ENCODE data around the gene CAMKV. TPM values are rescaled to one million over a fixed set of nuclear protein-coding genes. Genes with fewer than 3 reads are reported as not detected.

CAMKV gene
- polyA plus RNA-seq, 1 of the 3 experiments (the other 2 are of a cell fraction) = 0.53 TPM

DNA sequence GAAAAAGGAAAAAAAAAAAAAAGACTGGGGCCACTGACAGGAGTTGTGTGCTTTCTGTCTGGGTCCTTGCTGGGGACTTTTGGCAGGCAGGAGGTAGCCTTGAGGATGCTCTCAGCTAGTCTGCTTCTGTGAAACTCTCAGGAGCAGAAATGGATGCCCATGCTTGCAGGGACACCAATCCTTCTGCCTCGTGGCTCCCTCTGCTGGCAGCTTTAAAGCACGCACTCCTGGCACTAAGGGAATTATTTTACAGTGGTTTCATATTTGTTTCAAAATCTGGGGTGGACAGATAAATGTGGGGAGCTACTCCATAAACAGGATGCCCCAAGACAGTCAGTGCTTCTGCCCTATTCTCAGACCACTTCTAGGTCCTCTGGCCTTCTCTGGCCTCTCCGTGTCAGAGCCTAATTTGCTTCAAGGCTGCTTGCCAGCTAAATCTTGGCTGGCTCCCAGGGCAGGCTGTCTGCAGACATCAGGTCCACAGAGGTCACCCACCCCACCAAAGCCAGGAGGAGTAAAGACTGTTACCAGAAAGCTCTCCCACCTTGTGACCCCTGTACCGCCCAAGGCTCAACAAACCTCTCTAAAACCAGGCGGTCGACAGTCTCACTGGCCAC lies 30.4 kb downstream of the CAMKV start:
- H3K4me1 ChIP-seq (ENCODE audit: control insufficient read depth in 1 of 2, insufficient read depth in 2 of 2, low read depth in 1 of 2, low read length in 1 of 2) = peaks cover 0 to 48% of the 10 kb centered on the region in 2 experiments; a peak in 1 of 4 replicates
- no peaks in the 10 kb centered on the region for H4K20me1 ChIP-seq (ENCODE audit: insufficient read depth)
- H3K36me3 ChIP-seq (replicated peaks in 1 of 2; ENCODE audit: control insufficient read depth in 1 of 2, insufficient read depth in 2 of 2, low read length in 1 of 2) = peaks cover 5 to 9% of the 10 kb centered on the region in 2 experiments
- H3K79me2 ChIP-seq (ENCODE audit: insufficient read depth) = no peaks in the 10 kb centered on the region
- H3K27me3 ChIP-seq (ENCODE audit: insufficient read depth) = no peaks in the 10 kb centered on the region
- 29% methylated on average over 6 of the region's 6 CpGs for WGBS (ENCODE audit: low lambda C conversion rate)
- ChIA-PET POLR2A (interaction anchor here (1.1 to 3.9 kb wide), 5 partner anchors 35 to 121 kb away, joined by 4 to 37 read pairs (median 6); partner anchors contain the start of genes AMIGO3, GMPPB, INKA1 and MON1A), CTCF (interaction anchor here (0.6 to 14.6 kb wide), 55 partner anchors 10 to 627 kb away, joined by 3 to 386 read pairs (median 4); partner anchors contain the start of genes AMIGO3, CAMKV, CDHR4 and GMPPB)
- H3K9me3 ChIP-seq = no peaks in the 10 kb centered on the region
- no peak overlapping the region for H2AFZ ChIP-seq (ENCODE audit: low read depth)
- peak; percentile 74 for DNase-seq
- H3K4me3 ChIP-seq (ENCODE audit: low read depth in 2 of 2, low read length in 1 of 2) = no peak overlapping the region; a peak in 1 of 4 replicates
- TF ChIP-seq, protein P1, sequence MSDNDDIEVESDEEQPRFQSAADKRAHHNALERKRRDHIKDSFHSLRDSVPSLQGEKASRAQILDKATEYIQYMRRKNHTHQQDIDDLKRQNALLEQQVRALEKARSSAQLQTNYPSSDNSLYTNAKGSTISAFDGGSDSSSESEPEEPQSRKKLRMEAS (IDR thresholded peaks at IDR 0.05; ENCODE audit: low read depth) = 0 out of 2 replicates have a peak, but pooled peaks have one; percentile 17
- TF ChIP-seq, protein P2, sequence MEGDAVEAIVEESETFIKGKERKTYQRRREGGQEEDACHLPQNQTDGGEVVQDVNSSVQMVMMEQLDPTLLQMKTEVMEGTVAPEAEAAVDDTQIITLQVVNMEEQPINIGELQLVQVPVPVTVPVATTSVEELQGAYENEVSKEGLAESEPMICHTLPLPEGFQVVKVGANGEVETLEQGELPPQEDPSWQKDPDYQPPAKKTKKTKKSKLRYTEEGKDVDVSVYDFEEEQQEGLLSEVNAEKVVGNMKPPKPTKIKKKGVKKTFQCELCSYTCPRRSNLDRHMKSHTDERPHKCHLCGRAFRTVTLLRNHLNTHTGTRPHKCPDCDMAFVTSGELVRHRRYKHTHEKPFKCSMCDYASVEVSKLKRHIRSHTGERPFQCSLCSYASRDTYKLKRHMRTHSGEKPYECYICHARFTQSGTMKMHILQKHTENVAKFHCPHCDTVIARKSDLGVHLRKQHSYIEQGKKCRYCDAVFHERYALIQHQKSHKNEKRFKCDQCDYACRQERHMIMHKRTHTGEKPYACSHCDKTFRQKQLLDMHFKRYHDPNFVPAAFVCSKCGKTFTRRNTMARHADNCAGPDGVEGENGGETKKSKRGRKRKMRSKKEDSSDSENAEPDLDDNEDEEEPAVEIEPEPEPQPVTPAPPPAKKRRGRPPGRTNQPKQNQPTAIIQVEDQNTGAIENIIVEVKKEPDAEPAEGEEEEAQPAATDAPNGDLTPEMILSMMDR (IDR thresholded peaks at IDR 0.05) = peak; percentile 97
- TF ChIP-seq SMC3 (IDR thresholded peaks at IDR 0.05; ENCODE audit: low read depth, low read length) (peak; percentile 96), MXI1 (IDR thresholded peaks at IDR 0.05; ENCODE audit: low read depth, low read length) (peak; percentile 58), EZH2phosphoT487 (IDR thresholded peaks at IDR 0.05; ENCODE audit: borderline replicate concordance, low read depth) (no peak), NFIC (IDR thresholded peaks at IDR 0.05; ENCODE audit: borderline replicate concordance) (peak; percentile 63), RFX5 (IDR thresholded peaks at IDR 0.05; ENCODE audit: low read length) (no peak), RAD21 (IDR thresholded peaks at IDR 0.05; ENCODE audit: low read length) (peak; percentile 88), YY1 (IDR thresholded peaks at IDR 0.05; ENCODE audit: low read depth) (peak; percentile 35; the same call in 1 of the 2 replicates), RCOR1 (IDR thresholded peaks at IDR 0.05; ENCODE audit: low read length) (0 out of 2 replicates have a peak, but pooled peaks have one; percentile 41)
- TF ChIP-seq, protein P3, sequence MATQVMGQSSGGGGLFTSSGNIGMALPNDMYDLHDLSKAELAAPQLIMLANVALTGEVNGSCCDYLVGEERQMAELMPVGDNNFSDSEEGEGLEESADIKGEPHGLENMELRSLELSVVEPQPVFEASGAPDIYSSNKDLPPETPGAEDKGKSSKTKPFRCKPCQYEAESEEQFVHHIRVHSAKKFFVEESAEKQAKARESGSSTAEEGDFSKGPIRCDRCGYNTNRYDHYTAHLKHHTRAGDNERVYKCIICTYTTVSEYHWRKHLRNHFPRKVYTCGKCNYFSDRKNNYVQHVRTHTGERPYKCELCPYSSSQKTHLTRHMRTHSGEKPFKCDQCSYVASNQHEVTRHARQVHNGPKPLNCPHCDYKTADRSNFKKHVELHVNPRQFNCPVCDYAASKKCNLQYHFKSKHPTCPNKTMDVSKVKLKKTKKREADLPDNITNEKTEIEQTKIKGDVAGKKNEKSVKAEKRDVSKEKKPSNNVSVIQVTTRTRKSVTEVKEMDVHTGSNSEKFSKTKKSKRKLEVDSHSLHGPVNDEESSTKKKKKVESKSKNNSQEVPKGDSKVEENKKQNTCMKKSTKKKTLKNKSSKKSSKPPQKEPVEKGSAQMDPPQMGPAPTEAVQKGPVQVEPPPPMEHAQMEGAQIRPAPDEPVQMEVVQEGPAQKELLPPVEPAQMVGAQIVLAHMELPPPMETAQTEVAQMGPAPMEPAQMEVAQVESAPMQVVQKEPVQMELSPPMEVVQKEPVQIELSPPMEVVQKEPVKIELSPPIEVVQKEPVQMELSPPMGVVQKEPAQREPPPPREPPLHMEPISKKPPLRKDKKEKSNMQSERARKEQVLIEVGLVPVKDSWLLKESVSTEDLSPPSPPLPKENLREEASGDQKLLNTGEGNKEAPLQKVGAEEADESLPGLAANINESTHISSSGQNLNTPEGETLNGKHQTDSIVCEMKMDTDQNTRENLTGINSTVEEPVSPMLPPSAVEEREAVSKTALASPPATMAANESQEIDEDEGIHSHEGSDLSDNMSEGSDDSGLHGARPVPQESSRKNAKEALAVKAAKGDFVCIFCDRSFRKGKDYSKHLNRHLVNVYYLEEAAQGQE (IDR thresholded peaks at IDR 0.05; ENCODE audit: low read depth, low read length) = no peak
- no peak overlapping the region for H3K9ac ChIP-seq
- peak overlapping the region in 1 of 2 experiments; percentile 93; a peak in 2 of 4 replicates for H3K27ac ChIP-seq (ENCODE audit: low read depth in 2 of 2, low read length in 1 of 2)
- H3K9me2 ChIP-seq = no peaks in the 10 kb centered on the region
- peak overlapping the region; percentile 40; the same call in 1 of the 2 replicates for H3K4me2 ChIP-seq
- no peaks in the 10 kb centered on the region for H3F3A ChIP-seq (replicated peaks; ENCODE audit: insufficient read depth)
